GM12874 (cell line): ENCODE data around the gene CLEC16A.

Experiments
- CTCF ChIP-seq: IDR thresholded peaks from 2 replicates; pipeline ENCODE4 v1.5.1; 2011; ENCODE audit warnings: low read depth, mild to moderate bottlenecking, control low read depth, low read length, moderate library complexity; ENCODE audit not compliant: insufficient read depth

Gene CLEC16A

DNA sequence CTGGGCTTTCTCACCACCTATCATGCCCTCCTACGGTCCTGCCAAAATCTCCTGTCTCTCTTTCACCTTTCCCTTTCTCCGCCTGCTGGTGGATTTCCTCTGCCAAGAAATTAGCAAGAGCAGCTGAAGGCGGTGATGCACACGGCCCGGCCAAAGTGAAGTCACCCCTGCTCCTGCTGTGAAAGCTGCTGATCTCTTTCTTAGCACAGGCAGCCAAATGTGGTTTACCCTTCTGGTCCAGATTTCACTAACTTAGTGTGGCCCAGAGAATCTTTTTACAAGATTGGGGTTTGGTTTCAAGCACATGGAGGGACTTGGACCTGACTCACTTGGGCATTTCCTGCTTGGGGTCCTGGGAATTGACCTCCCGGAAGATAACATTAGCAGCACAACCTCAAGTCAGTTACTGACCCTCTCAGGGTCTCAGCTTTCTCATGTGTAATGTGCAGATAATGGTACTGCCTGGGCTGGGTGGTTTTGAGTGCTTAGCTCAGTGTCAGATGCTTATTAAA lies 155.9 kb downstream of the CLEC16A start:
- TF ChIP-seq CTCF = no peak

DNA sequence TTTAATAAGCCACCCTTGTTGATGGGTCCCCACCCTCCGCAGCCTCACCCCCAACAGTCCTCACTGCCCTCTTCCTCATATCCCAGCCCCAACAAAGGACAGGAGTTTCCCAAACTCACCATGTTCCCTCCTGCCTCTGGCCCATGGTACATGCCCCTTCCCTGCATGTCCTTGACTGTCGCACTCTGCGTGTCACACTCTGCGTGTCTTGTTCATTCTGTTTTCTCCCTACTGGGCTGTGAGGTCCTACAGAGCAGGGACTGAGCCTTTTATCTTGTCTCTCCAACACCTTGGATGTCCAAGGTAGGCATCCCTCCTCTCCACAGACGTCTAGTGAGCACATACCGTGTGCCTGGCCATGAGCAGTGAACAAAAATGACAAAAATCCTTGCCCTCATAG lies 156.9 kb downstream of the CLEC16A start:
- TF ChIP-seq CTCF = no peak

- TF ChIP-seq CTCF = no peak
These were observed 157.5 kb downstream of the CLEC16A start for GRCh38 chr16:11101695-11102522.

- no peak for TF ChIP-seq CTCF
These were observed 158.1 kb downstream of the CLEC16A start for GRCh38 chr16:11102523-11102898.

- TF ChIP-seq CTCF = no peak
These were observed 160.0 kb downstream of the CLEC16A start for GRCh38 chr16:11104168-11105037.

GRCh38 chr16:11105038-11105903 lies 160.9 kb downstream of the CLEC16A start:
- TF ChIP-seq CTCF = no peak

- TF ChIP-seq CTCF = no peak
These were observed 162.4 kb downstream of the CLEC16A start for GRCh38 chr16:11106726-11107125.
